Thoracic aorta (tissue), 2 donors: ENCODE data around the gene GUCA2A. TPM values are rescaled to one million over a fixed set of nuclear protein-coding genes. Genes with fewer than 3 reads are reported as not detected.
"Not testable (repeated sequence)": the region's sequence is repeated elsewhere in the genome, so short reads cannot be mapped to it uniquely, and the experiment has no call there.

Experiments
- ATAC-seq: fragments of 150-250 bp; one replicate; pipeline ENCODE4 v1.8.0; 2017; ENCODE audit warnings: low read depth; ENCODE audit not compliant: insufficient number of reproducible peaks, low FRiP score
- DNase-seq: peaks from one replicate; pipeline ENCODE4 v3.0.0-alpha.2; 2020; ENCODE audit warnings: low spot score
- H3K27ac ChIP-seq, 2 donors: fragments of 200-600 bp; sonication (generic); 1 replicate in 1 of 2; 2 replicates in 1 of 2; pipeline ENCODE4 v1.5.1; 2016; ENCODE audit warnings: mild to moderate bottlenecking in 2 of 2, moderate library complexity in 2 of 2
- H3K27me3 ChIP-seq: fragments of 200-600 bp; sonication (generic); replicated peaks from 2 replicates; pipeline ENCODE4 v1.6.0; 2016; ENCODE audit warnings: mild to moderate bottlenecking; ENCODE audit not compliant: insufficient read depth
- H3K36me3 ChIP-seq: fragments of 200-600 bp; sonication (generic); one replicate; pipeline ENCODE4 v1.5.1; 2016
- H3K4me1 ChIP-seq, 2 donors: fragments of 200-600 bp; sonication (generic); 1 replicate in 1 of 2; 2 replicates in 1 of 2; pipeline versions ENCODE4 v1.5.1 to v1.6.0; 2016; ENCODE audit warnings: low read depth in 2 of 2, mild to moderate bottlenecking in 1 of 2; ENCODE audit not compliant: control insufficient read depth in 1 of 2
- H3K4me3 ChIP-seq: fragments of 200-600 bp; sonication (generic); 2 replicates; pipeline ENCODE4 v1.5.1; 2016; ENCODE audit warnings: mild to moderate bottlenecking
- H3K9me3 ChIP-seq: fragments of 200-600 bp; sonication (generic); 2 replicates; pipeline ENCODE4 v1.5.1; 2016
- CTCF ChIP-seq: fragments of 200-600 bp; sonication (generic); IDR thresholded peaks from one replicate; pipeline ENCODE4 v1.5.1; 2019; ENCODE audit warnings: antibody characterized with exemption
- total RNA-seq, 2 donors: library from RNA; depleted of rRNA; stranded (reverse); fragments of >200 nt; gene quantifications; one replicate each; pipeline versions ENCODE4 v1.1.0 to v1.2.3, GENCODE V29; 2016

The GUCA2A gene, protein sequence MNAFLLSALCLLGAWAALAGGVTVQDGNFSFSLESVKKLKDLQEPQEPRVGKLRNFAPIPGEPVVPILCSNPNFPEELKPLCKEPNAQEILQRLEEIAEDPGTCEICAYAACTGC
- not detected for total RNA-seq

DNA sequence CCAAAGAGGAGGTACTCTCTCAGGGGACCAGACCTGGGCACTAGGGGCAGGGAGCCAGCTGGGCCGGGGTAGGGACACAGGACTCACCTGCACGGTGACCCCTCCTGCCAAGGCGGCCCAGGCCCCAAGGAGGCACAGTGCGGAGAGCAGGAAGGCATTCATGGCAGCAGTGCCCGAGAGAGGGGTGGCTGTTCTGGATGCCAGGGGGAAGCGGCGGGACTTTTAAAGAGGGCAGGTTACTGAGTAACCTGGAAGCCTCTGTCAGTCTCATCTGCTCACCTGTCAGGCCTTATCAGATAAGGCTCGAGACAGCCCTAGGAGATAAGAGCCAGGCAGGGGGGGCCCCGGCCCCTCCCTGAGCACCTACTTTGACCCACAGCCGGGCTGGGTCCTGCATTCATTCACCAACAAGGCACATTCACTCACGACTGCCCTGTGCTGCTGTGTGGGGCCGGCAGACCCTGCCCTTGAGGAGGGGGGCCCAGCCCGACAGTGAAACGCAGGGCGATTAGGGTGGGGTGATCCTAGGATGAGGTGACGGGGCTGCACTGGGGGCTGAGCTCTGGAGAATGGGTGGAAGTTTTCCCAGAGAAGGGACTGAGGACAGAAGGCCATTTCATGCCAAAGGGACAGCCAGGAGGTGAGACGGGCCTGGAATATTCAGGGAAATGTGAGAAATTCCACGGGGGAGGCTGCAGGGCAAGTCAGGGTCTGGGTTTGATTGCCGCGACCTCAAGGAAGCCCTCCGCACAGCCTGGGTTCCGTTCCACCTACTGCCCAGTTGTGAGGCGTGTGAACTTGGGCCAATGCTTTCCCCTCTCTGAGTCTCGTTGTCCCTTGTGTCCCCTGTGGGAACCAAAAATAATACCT is at the start of gene GUCA2A:
GUCA2A (minus strand) TSS at position 195 of the 870 bp plus-strand sequence; CDS start at position 162, 33 bp downstream.
- no peak for TF ChIP-seq CTCF
- Histone ChIP-seq H3K9me3 (peaks cover 6% of the 10 kb centered on the region), H3K4me3 (no peak within 1 kb of the TSS), H3K27ac (no peak within 1 kb of the TSS), H3K36me3 (no peaks in the 10 kb centered on the region), H3K4me1 (peaks cover 0 to 4% of the 10 kb centered on the region in 2 donors), H3K27me3 (no peaks in the 10 kb centered on the region)
- no peak for DNase-seq
- ATAC-seq, result no peak

DNA sequence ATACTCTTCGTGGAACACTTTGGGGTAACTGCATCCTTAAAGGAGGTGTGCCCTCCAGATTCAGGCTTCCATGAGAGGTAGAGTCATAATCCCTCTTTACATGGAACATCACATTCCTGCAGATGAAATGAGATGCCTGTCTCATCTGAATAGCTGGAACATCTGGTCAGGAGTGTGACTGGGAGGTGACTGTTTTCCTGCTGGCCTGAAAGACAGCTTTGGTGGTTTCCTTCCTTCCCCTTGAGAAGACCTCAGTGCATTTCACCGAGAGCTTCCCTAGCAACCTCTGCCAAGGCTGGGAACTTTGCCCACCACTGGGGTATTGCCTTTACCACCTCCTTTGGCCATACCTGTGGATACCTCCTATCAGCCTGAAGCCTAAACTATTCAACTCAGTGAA is 46.7 kb upstream of the GUCA2A start:
- no peak for ATAC-seq
- DNase-seq, result no peak
- no peak for TF ChIP-seq CTCF
- H3K36me3 ChIP-seq, result no peaks in the 10 kb centered on the region
- no peaks in the 10 kb centered on the region for H3K27me3 ChIP-seq
- peaks cover 9 to 23% of the 10 kb centered on the region in 2 donors for H3K4me1 ChIP-seq
- no peak overlapping the region for H3K4me3 ChIP-seq
- H3K9me3 ChIP-seq, result no peaks in the 10 kb centered on the region
- no peak overlapping the region for H3K27ac ChIP-seq

GRCh38 chr1:42210421-42211133 is 46.0 kb upstream of the GUCA2A start:
- DNase-seq, result no peak
- no peaks in the 10 kb centered on the region for H3K27me3 ChIP-seq
- H3K9me3 ChIP-seq, result no peaks in the 10 kb centered on the region
- no peak overlapping the region for H3K4me3 ChIP-seq
- no peak for TF ChIP-seq CTCF
- H3K36me3 ChIP-seq, result no peaks in the 10 kb centered on the region
- no peak overlapping the region for H3K27ac ChIP-seq
- ATAC-seq, result no peak
- peaks cover 9 to 23% of the 10 kb centered on the region in 2 donors for H3K4me1 ChIP-seq

- no peak overlapping the region for H3K4me3 ChIP-seq
- H3K9me3 ChIP-seq, result no peaks in the 10 kb centered on the region
- DNase-seq (no peak), ATAC-seq (no peak)
- H3K27ac ChIP-seq, result no peak overlapping the region
- no peaks in the 10 kb centered on the region for H3K27me3 ChIP-seq
- H3K36me3 ChIP-seq, result no peaks in the 10 kb centered on the region
- TF ChIP-seq CTCF, result no peak
- H3K4me1 ChIP-seq, result peaks cover 6 to 20% of the 10 kb centered on the region in 2 donors
Observed at GRCh38 chr1:42209526-42210251, 45.1 kb upstream of the GUCA2A start.

- not testable (repeated sequence) for H3K27ac ChIP-seq, DNase-seq, H3K9me3 ChIP-seq, H3K27me3 ChIP-seq, H3K4me3 ChIP-seq, ATAC-seq, H3K36me3 ChIP-seq
- peaks cover 0 to 13% of the 10 kb centered on the region in 2 donors for H3K4me1 ChIP-seq
Observed at GRCh38 chr1:42206930-42207329, 42.4 kb upstream of the GUCA2A start.
